KBM-7 (cell line): ENCODE results near the gene PHACTR3.

Experiments used
- DNase-seq: peaks from one replicate; pipeline ENCODE4 v3.0.0-alpha.2; 2015
- in situ Hi-C: fragments of 300-500 bp; cut with MboI; formaldehyde crosslinking; loops from 2 replicates; pipeline ENCODE4 v1.14.3; 2020; ENCODE audit warnings: low sequenced_read_pairs, low pct_unique_long_range_greater_than_20kb, mixed read lengths

Gene PHACTR3

GRCh38 chr20:59735917-59736316, 131.6 kb downstream of the PHACTR3 start:
- no peak for DNase-seq
- in situ Hi-C loops = no loop called here

- in situ Hi-C loops = no loop called here
- no peak for DNase-seq
Measured at GRCh38 chr20:59736366-59736765, 132.0 kb downstream of the PHACTR3 start.

- in situ Hi-C loops = no loop called here
- DNase-seq = no peak
Measured at GRCh38 chr20:59737073-59737666, 132.8 kb downstream of the PHACTR3 start.

- in situ Hi-C loops = no loop called here
- DNase-seq = no peak
Measured at GRCh38 chr20:59737816-59738215, 133.5 kb downstream of the PHACTR3 start.

GRCh38 chr20:59738851-59739250, 134.5 kb downstream of the PHACTR3 start:
- in situ Hi-C loops = no loop called here
- DNase-seq = no peak

- DNase-seq = no peak
- in situ Hi-C loops = no loop called here
Measured at GRCh38 chr20:59740621-59741020, 136.3 kb downstream of the PHACTR3 start.

GRCh38 chr20:59741073-59741472, 136.7 kb downstream of the PHACTR3 start:
- in situ Hi-C loops = no loop called here

GRCh38 chr20:59742351-59743095, 138.2 kb downstream of the PHACTR3 start:
- in situ Hi-C loops = no loop called here
- DNase-seq = no peak

More at GRCh38 chr20:59741073-59741472, 136.7 kb downstream of the PHACTR3 start:
- DNase-seq = no peak

- DNase-seq = no peak
- in situ Hi-C loops = no loop called here
Measured at GRCh38 chr20:59743308-59743707, 139.0 kb downstream of the PHACTR3 start.

GRCh38 chr20:59743767-59744485, 139.6 kb downstream of the PHACTR3 start:
- DNase-seq = no peak
- in situ Hi-C loops = no loop called here

- DNase-seq = no peak
- in situ Hi-C loops = no loop called here
Measured at GRCh38 chr20:59744756-59745155, 140.4 kb downstream of the PHACTR3 start.

- in situ Hi-C loops = no loop called here
Measured at GRCh38 chr20:59745201-59745600, 140.9 kb downstream of the PHACTR3 start.

GRCh38 chr20:59745716-59746115, 141.4 kb downstream of the PHACTR3 start:
- no peak for DNase-seq
- in situ Hi-C loops = no loop called here

More at GRCh38 chr20:59745201-59745600, 140.9 kb downstream of the PHACTR3 start:
- no peak for DNase-seq

GRCh38 chr20:59746155-59746554, 141.8 kb downstream of the PHACTR3 start:
- DNase-seq = no peak
- in situ Hi-C loops = no loop called here

GRCh38 chr20:59747671-59748515, 143.6 kb downstream of the PHACTR3 start:
- DNase-seq = no peak
- in situ Hi-C loops = no loop called here

- in situ Hi-C loops = no loop called here
- no peak for DNase-seq
Measured at GRCh38 chr20:59748619-59749191, 144.4 kb downstream of the PHACTR3 start.

- in situ Hi-C loops = no loop called here
- DNase-seq = no peak
Measured at GRCh38 chr20:59749301-59749700, 145.0 kb downstream of the PHACTR3 start.

GRCh38 chr20:59750209-59750840, 146.0 kb downstream of the PHACTR3 start:
- DNase-seq = no peak
- in situ Hi-C loops = loop anchor here (10.0 kb wide), 1 partner anchor 166 kb away; no protein-coding TSS in a partner anchor
